ENCODE results near the gene INSM1.

GRCh38 chr20:20411402-20411801, 43.5 kb downstream of the INSM1 start:
- TF ChIP-seq POLR2A (IDR thresholded peaks at IDR 0.05) = no peak
- TF ChIP-seq, protein P1, sequence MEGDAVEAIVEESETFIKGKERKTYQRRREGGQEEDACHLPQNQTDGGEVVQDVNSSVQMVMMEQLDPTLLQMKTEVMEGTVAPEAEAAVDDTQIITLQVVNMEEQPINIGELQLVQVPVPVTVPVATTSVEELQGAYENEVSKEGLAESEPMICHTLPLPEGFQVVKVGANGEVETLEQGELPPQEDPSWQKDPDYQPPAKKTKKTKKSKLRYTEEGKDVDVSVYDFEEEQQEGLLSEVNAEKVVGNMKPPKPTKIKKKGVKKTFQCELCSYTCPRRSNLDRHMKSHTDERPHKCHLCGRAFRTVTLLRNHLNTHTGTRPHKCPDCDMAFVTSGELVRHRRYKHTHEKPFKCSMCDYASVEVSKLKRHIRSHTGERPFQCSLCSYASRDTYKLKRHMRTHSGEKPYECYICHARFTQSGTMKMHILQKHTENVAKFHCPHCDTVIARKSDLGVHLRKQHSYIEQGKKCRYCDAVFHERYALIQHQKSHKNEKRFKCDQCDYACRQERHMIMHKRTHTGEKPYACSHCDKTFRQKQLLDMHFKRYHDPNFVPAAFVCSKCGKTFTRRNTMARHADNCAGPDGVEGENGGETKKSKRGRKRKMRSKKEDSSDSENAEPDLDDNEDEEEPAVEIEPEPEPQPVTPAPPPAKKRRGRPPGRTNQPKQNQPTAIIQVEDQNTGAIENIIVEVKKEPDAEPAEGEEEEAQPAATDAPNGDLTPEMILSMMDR (IDR thresholded peaks at IDR 0.05) = no peak
